RWPE1 (cell line): Measurements from ENCODE around the gene FAM118A.
"Not testable (repeated sequence)": the region's sequence is repeated elsewhere in the genome, so short reads cannot be mapped to it uniquely, and the experiment has no call there.

ENCODE experiments used
- CTCF ChIA-PET: fragments of 350-600 bp; sonication (Branson Sonifier 250); formaldehyde crosslinking; extraction: SDS; loops from one replicate; lab custom pipeline; 2021; lab: Yijun Ruan, JAX
- POLR2A ChIA-PET: fragments of 400-600 bp; formaldehyde crosslinking; extraction: SDS; loops from one replicate; lab custom pipeline; 2020; ENCODE audit warnings: antibody characterized with exemption; ENCODE audit not compliant: low non-redundant PET; lab: Yijun Ruan, JAX
- DNase-seq: peaks from one replicate; pipeline ENCODE4 v3.0.0; 2012; ENCODE audit warnings: low spot score
- H3K27ac ChIP-seq: fragments of 450-650 bp; 2 replicates; pipeline ENCODE4 v1.5.1; 2017
- TF ChIP-seq, protein P1 (sequence below): fragments of 450-650 bp; conservative IDR thresholded peaks from 2 replicates; pipeline ENCODE4 v1.5.1; 2017; ENCODE audit warnings: low read depth, mild to moderate bottlenecking

Gene FAM118A

DNA sequence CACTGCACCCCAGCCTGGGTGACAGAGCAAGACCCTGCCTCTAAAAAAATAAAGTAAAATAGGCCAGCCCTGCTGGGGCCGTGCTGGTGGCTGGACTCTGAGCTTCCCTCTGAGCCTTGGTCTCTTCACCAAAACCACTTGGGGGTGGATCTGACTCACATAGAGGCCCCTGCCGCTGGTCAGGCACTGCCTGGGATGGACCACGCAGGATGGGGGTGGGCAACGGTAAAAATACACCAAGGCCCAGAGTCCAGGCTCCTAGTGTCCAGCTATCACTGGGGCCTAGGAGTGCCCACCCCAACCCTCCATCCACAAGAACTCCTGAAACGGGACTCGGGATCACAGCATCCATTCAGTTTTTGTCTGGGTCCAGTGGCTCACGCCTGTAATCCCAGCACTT lies 37.2 kb upstream of the FAM118A start:
- CTCF ChIA-PET: no interaction called here
- no peak for DNase-seq
- TF ChIP-seq, protein P1, sequence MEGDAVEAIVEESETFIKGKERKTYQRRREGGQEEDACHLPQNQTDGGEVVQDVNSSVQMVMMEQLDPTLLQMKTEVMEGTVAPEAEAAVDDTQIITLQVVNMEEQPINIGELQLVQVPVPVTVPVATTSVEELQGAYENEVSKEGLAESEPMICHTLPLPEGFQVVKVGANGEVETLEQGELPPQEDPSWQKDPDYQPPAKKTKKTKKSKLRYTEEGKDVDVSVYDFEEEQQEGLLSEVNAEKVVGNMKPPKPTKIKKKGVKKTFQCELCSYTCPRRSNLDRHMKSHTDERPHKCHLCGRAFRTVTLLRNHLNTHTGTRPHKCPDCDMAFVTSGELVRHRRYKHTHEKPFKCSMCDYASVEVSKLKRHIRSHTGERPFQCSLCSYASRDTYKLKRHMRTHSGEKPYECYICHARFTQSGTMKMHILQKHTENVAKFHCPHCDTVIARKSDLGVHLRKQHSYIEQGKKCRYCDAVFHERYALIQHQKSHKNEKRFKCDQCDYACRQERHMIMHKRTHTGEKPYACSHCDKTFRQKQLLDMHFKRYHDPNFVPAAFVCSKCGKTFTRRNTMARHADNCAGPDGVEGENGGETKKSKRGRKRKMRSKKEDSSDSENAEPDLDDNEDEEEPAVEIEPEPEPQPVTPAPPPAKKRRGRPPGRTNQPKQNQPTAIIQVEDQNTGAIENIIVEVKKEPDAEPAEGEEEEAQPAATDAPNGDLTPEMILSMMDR: no peak
- POLR2A ChIA-PET: no interaction called here
- no peak overlapping the region for H3K27ac ChIP-seq

DNA sequence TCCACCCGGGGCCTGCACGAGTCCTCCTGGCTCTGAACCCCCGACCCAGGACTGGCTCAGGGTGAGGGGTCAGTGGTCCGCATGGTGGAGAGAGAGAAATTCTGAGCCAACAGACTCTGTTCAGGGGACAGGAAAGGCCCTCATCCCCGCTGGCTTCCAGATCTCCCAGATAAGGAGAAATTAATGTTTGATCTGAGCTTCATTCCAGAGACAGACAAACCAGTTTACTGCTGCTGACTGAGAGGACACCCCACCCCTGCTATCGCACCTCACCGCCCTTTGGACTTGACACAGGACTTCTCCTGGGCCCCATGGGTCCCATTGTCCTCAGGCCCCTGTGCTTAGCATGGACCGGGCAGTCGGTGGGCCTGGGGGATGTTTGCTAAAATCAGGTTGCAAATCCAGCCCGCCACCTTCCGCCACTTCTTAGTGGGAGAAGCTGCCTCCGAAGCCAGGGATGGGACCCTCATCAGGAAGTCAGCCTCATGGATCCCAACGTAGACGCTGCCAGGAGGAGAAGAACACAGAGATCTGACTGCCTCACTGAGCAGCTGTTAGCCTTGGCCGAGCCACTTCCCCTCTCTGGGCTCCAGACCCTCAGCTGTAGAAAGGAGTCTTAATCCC lies 36.2 kb upstream of the FAM118A start:
- CTCF ChIA-PET: no interaction called here
- H3K27ac ChIP-seq: no peak overlapping the region
- no peak for DNase-seq
- POLR2A ChIA-PET: no interaction called here
- TF ChIP-seq, protein P1: no peak

DNA sequence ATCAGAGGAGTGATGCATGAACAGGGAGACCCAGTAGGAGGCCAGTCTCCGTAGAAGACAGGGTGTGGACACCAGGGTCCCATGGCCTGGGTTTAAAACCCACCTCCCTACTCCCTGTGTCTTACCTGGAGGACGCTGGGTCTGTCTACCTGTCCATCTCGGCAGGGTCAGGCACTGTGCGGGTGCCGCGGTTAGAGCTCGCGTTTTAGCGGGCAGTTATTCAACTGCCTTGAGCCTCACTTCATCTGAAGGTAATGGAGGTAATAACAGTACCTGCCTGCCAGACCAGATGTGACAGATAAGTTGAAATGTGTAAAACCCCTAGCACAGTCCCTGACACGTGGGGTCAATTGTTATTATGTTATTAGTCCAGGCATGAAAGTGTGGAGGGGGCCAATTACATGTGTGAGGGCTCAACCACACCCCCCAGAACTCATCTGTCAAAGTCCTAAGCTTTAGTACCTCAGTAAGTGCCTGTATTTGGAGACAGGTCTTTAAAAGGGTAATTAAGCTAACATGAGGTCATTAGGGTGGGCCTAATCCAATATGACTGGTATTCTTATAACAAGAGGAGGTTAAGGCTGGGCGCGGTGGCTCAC lies 33.1 kb upstream of the FAM118A start:
- no peak overlapping the region for H3K27ac ChIP-seq
- no peak for DNase-seq
- TF ChIP-seq, protein P1: no peak
- ChIA-PET POLR2A (no interaction called here), CTCF (interaction anchor here (0.6 to 0.7 kb wide), 3 partner anchors 102 to 757 kb away, joined by 3 to 4 read pairs (median 3); no protein-coding TSS in a partner anchor)

DNA sequence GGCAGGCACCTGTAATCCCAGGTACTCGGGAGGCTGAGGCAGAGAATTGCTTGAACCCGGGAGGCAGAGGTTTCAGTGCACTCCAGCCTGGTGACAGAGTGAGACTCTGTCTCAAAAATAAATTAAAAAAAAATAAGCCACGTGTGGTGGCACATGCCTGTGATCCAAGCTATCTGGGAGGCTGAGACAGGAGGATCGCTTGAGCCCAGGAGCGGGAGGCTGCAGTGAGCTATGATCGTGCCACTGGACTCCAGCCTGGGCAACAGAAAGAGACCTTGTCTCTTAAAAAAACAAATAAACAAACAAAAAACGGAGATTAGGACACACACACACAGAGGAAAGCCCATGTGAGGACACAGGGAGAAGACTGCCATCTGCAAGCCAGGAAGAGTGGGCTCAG lies 32.0 kb upstream of the FAM118A start:
- DNase-seq, CTCF ChIA-PET, H3K27ac ChIP-seq, POLR2A ChIA-PET: not testable (repeated sequence)

DNA sequence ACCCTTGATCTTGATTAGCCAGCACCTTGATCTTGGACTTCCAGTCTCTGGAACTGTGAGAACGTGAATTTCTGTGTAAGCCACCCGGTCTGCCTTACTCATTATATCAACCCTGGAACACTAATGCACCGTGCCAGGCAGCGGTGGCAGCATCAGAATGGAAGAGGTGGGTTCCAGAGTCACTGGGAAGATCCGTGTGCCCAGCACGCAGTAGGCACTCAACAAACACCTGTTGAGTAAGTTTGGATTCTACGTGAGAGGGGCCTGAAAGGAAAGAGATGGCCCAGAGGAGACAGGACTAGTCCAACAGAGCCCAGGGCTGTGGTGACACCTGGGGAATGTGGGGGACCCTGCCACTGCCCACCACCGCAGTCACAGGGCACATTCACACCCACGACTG lies 31.6 kb upstream of the FAM118A start:
- ChIA-PET POLR2A (no interaction called here), CTCF (no interaction called here)
- TF ChIP-seq, protein P1: no peak
- no peak for DNase-seq
- no peak overlapping the region for H3K27ac ChIP-seq

DNA sequence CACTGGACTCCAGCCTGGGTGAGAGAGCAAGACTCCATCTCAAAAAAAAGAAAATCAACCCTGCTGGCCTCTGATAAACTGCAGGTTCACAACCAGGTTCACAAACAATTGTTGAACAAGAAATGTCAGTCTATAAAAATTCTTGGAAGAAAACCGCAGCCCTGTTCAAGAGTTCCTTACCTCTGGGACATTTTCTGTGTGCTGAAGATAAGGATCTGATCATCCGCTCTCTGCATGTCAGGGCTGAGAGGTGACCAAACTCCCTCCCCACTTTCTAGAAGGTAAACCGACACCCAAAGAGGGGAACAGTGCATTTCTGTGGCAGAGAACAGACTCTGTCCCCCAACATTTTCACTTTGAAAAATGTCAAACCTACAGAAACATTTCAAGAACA lies 29.1 kb upstream of the FAM118A start:
- TF ChIP-seq, protein P1: no peak
- H3K27ac ChIP-seq: no peak overlapping the region
- CTCF ChIA-PET: no interaction called here
- DNase-seq: no peak
- POLR2A ChIA-PET: no interaction called here

DNA sequence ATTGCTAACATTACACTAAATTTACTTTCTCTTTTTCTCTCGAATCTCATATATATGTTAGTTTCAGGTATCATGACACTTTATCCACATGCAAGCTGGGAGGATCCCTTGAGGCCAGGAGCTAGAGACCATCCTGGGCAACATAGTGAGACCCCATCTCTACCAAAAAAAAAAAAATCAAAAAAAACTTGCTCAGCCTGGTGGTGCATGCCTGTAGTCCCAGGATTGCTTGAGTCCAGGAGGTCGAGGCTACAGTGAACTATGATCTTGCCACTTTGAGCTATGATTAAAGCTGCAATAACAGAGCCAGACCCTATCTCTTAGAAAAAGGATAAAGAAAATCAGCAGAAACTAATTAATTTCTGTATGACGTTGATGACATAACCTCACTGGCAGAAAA lies 28.7 kb upstream of the FAM118A start:
- ChIA-PET POLR2A (no interaction called here), CTCF (no interaction called here)
- no peak overlapping the region for H3K27ac ChIP-seq
- no peak for DNase-seq
- TF ChIP-seq, protein P1: no peak
